ENCODE measurements around the gene DAAM1.

The DAAM1 gene

GRCh38 chr14:59334253-59334652 lies 145.8 kb downstream of the DAAM1 start:
- Histone ChIP-seq H3K36me3 (ENCODE audit: insufficient read depth, low read length) (peaks cover 11% of the 10 kb centered on the region; the same call in 1 of the 2 replicates), H3K4me1 (ENCODE audit: insufficient read depth, low read length, poor library complexity, severe bottlenecking) (no peaks in the 10 kb centered on the region), H3F3A (ENCODE audit: low read depth) (no peaks in the 10 kb centered on the region), H3K79me2 (ENCODE audit: insufficient read depth, low read length) (no peaks in the 10 kb centered on the region), H3K9me2 (replicated peaks; ENCODE audit: low read depth, low read length) (no peaks in the 10 kb centered on the region), H3K9me3 (ENCODE audit: insufficient read depth, low read depth, low read length) (no peaks in the 10 kb centered on the region), H3K4me2 (ENCODE audit: low read depth, low read length, poor library complexity, severe bottlenecking) (no peak overlapping the region), H2AFZ (ENCODE audit: low read length) (no peak overlapping the region), H3K9ac (ENCODE audit: low read depth, low read length, poor library complexity, severe bottlenecking) (no peak overlapping the region), H3K27me3 (ENCODE audit: insufficient read depth, low read length, poor library complexity, severe bottlenecking) (no peaks in the 10 kb centered on the region), H3K4me3 (ENCODE audit: low read length, poor library complexity, severe bottlenecking) (no peak overlapping the region), H4K20me1 (ENCODE audit: insufficient read depth, low read length, poor library complexity, severe bottlenecking) (no peaks in the 10 kb centered on the region)
- TF ChIP-seq, protein P1, sequence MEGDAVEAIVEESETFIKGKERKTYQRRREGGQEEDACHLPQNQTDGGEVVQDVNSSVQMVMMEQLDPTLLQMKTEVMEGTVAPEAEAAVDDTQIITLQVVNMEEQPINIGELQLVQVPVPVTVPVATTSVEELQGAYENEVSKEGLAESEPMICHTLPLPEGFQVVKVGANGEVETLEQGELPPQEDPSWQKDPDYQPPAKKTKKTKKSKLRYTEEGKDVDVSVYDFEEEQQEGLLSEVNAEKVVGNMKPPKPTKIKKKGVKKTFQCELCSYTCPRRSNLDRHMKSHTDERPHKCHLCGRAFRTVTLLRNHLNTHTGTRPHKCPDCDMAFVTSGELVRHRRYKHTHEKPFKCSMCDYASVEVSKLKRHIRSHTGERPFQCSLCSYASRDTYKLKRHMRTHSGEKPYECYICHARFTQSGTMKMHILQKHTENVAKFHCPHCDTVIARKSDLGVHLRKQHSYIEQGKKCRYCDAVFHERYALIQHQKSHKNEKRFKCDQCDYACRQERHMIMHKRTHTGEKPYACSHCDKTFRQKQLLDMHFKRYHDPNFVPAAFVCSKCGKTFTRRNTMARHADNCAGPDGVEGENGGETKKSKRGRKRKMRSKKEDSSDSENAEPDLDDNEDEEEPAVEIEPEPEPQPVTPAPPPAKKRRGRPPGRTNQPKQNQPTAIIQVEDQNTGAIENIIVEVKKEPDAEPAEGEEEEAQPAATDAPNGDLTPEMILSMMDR (conservative IDR thresholded peaks at IDR 0.05; ENCODE audit: low read length): no peak
- TF ChIP-seq EZH2phosphoT487 (IDR thresholded peaks at IDR 0.05; ENCODE audit: borderline replicate concordance): no peak

- Histone ChIP-seq H3K79me2 (ENCODE audit: insufficient read depth, low read length) (no peaks in the 10 kb centered on the region), H4K20me1 (ENCODE audit: insufficient read depth, low read length, poor library complexity, severe bottlenecking) (no peaks in the 10 kb centered on the region), H3K4me1 (ENCODE audit: insufficient read depth, low read length, poor library complexity, severe bottlenecking) (no peaks in the 10 kb centered on the region), H3K4me2 (ENCODE audit: low read depth, low read length, poor library complexity, severe bottlenecking) (no peak overlapping the region), H3K27me3 (ENCODE audit: insufficient read depth, low read length, poor library complexity, severe bottlenecking) (no peaks in the 10 kb centered on the region), H3K4me3 (ENCODE audit: low read length, poor library complexity, severe bottlenecking) (no peak overlapping the region), H2AFZ (ENCODE audit: low read length) (no peak overlapping the region), H3K36me3 (ENCODE audit: insufficient read depth, low read length) (peaks cover 11% of the 10 kb centered on the region; the same call in 1 of the 2 replicates), H3F3A (ENCODE audit: low read depth) (no peaks in the 10 kb centered on the region), H3K9me2 (replicated peaks; ENCODE audit: low read depth, low read length) (no peaks in the 10 kb centered on the region), H3K9ac (ENCODE audit: low read depth, low read length, poor library complexity, severe bottlenecking) (no peak overlapping the region), H3K9me3 (ENCODE audit: insufficient read depth, low read depth, low read length) (no peaks in the 10 kb centered on the region)
- TF ChIP-seq EZH2phosphoT487 (IDR thresholded peaks at IDR 0.05; ENCODE audit: borderline replicate concordance): no peak
- TF ChIP-seq, protein P1 (conservative IDR thresholded peaks at IDR 0.05; ENCODE audit: low read length): no peak
These were observed 147.6 kb downstream of the DAAM1 start for GRCh38 chr14:59336098-59336497.

- H3K36me3 ChIP-seq (ENCODE audit: insufficient read depth, low read length): peaks cover 6% of the 10 kb centered on the region; the same call in 1 of the 2 replicates
- no peaks in the 10 kb centered on the region for H3K9me3 ChIP-seq (ENCODE audit: insufficient read depth, low read depth, low read length)
- H3K9me2 ChIP-seq (replicated peaks; ENCODE audit: low read depth, low read length): no peaks in the 10 kb centered on the region
- H3K27me3 ChIP-seq (ENCODE audit: insufficient read depth, low read length, poor library complexity, severe bottlenecking): no peaks in the 10 kb centered on the region
- H4K20me1 ChIP-seq (ENCODE audit: insufficient read depth, low read length, poor library complexity, severe bottlenecking): no peaks in the 10 kb centered on the region
- H2AFZ ChIP-seq (ENCODE audit: low read length): no peak overlapping the region
- H3K4me3 ChIP-seq (ENCODE audit: low read length, poor library complexity, severe bottlenecking): no peak overlapping the region
- H3K4me2 ChIP-seq (ENCODE audit: low read depth, low read length, poor library complexity, severe bottlenecking): no peak overlapping the region
- no peaks in the 10 kb centered on the region for H3K4me1 ChIP-seq (ENCODE audit: insufficient read depth, low read length, poor library complexity, severe bottlenecking)
- TF ChIP-seq, protein P1 (conservative IDR thresholded peaks at IDR 0.05; ENCODE audit: low read length): no peak
- TF ChIP-seq EZH2phosphoT487 (IDR thresholded peaks at IDR 0.05; ENCODE audit: borderline replicate concordance): no peak
- no peak overlapping the region for H3K9ac ChIP-seq (ENCODE audit: low read depth, low read length, poor library complexity, severe bottlenecking)
- no peaks in the 10 kb centered on the region for H3F3A ChIP-seq (ENCODE audit: low read depth)
- no peaks in the 10 kb centered on the region for H3K79me2 ChIP-seq (ENCODE audit: insufficient read depth, low read length)
These were observed 148.2 kb downstream of the DAAM1 start for GRCh38 chr14:59336706-59337105.
